Adipocyte (in vitro differentiated cells): ENCODE measurements around the gene GGN.
"Not testable (repeated sequence)": the region's sequence is repeated elsewhere in the genome, so short reads cannot be mapped to it uniquely, and the experiment has no call there.

Source experiments
- DNase-seq: peaks from one replicate; pipeline ENCODE4 v3.0.0-alpha.2; 2015; ENCODE audit warnings: low read depth
- H3K27me3 ChIP-seq: replicated peaks from 2 replicates; pipeline ENCODE4 v1.7.0; 2013; ENCODE audit warnings: mild to moderate bottlenecking, low read length, moderate library complexity; ENCODE audit not compliant: control insufficient read depth, insufficient read depth
- H3K36me3 ChIP-seq: 2 replicates; pipeline ENCODE4 v1.7.0; 2013; ENCODE audit warnings: low read length, mild to moderate bottlenecking, moderate library complexity; ENCODE audit not compliant: control insufficient read depth, insufficient read depth, severe bottlenecking
- H3K4me1 ChIP-seq: 2 replicates; pipeline ENCODE4 v1.7.0; 2013; ENCODE audit warnings: mild to moderate bottlenecking, low read length, moderate library complexity; ENCODE audit not compliant: control insufficient read depth, insufficient read depth
- H3K4me3 ChIP-seq: 2 replicates; pipeline ENCODE4 v1.7.0; 2013; ENCODE audit warnings: mild to moderate bottlenecking, low read length, moderate library complexity
- H3K9ac ChIP-seq: 2 replicates; pipeline ENCODE4 v1.7.0; 2013; ENCODE audit warnings: mild to moderate bottlenecking, low read length, moderate library complexity
- H3K9me3 ChIP-seq: 2 replicates; pipeline ENCODE4 v1.7.0; 2013; ENCODE audit warnings: mild to moderate bottlenecking, low read length, moderate library complexity; ENCODE audit not compliant: control insufficient read depth

The GGN gene

DNA sequence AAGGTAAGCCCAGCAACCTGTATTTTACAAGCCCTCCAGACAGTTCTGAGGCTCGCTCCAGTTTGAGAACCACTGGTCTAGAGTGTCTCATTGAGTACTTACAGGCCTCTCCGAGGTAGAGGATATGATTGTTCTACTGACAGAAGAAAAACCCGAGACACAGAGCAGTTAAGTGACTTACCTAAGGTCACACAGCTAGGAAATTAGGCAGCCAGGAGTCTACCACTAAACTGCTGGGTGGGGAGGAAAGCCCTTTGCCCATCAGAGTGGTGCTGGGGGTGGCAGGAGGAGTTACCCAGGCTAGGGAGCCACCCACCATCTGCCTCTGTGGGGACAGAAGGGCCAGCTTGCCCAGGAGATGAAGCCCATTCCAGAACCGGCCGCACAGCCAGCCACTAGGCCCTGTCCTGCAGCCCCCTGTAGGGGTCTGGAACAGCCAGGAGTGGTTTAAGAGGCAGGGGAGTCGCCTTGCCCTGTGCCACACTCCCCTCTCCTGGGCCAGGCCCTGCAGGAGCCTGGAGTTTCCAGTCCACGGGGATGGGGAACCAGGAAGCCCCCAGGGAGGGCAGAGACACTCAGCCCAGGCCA, 37.5 kb upstream of the GGN start:
- no peak for DNase-seq
- Histone ChIP-seq H3K9ac (no peak overlapping the region), H3K27me3 (peaks cover 45% of the 10 kb centered on the region), H3K36me3 (no peaks in the 10 kb centered on the region), H3K4me3 (no peak overlapping the region), H3K9me3 (no peaks in the 10 kb centered on the region), H3K4me1 (no peaks in the 10 kb centered on the region)

DNA sequence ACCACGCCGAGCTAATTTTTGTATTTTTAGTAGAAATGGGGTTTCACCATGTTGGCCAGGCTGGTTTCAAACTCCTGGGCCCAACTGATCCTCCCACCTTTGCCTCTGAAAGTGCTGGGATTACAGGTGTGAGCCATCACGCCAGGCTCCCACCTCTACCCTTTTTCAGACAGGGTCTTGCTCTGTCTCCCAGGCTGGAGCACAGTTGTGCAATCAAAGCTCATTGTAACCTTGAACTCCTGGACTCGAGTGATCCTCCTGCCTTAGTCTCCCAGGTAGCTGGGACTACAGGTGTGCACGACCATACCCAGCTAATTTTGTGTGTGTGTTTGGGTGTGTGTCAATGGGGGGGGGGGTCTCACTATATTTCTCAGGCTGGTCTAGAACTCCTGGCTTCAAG, 36.4 kb upstream of the GGN start:
- no peaks in the 10 kb centered on the region for H3K4me1 ChIP-seq
- peaks cover 47% of the 10 kb centered on the region for H3K27me3 ChIP-seq
- no peaks in the 10 kb centered on the region for H3K9me3 ChIP-seq
- DNase-seq: no peak
- no peak overlapping the region for H3K4me3 ChIP-seq
- H3K36me3 ChIP-seq: no peaks in the 10 kb centered on the region
- no peak overlapping the region for H3K9ac ChIP-seq

DNA sequence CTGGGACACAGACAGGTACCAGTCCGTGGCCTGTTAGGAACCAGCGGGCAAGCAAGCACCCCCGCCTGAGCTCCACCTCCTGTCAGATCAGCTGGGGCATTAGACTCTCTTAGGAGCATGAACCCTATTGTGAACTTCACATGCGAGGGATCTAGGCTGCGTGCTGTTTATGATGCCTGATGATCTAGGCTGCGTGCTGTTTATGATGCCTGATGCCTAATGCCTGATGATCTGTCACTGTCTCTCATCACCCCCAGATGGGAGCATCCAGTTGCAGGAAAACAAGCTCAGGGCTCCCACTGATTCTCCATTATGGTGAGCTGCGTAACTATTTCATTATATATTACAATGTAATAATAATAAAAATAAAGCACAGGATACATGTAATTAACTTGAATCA, 34.6 kb upstream of the GGN start:
- no peak overlapping the region for H3K4me3 ChIP-seq
- no peak for DNase-seq
- H3K4me1 ChIP-seq: no peaks in the 10 kb centered on the region
- H3K9ac ChIP-seq: no peak overlapping the region
- no peaks in the 10 kb centered on the region for H3K36me3 ChIP-seq
- H3K9me3 ChIP-seq: no peaks in the 10 kb centered on the region
- H3K27me3 ChIP-seq: peaks cover 52% of the 10 kb centered on the region

DNA sequence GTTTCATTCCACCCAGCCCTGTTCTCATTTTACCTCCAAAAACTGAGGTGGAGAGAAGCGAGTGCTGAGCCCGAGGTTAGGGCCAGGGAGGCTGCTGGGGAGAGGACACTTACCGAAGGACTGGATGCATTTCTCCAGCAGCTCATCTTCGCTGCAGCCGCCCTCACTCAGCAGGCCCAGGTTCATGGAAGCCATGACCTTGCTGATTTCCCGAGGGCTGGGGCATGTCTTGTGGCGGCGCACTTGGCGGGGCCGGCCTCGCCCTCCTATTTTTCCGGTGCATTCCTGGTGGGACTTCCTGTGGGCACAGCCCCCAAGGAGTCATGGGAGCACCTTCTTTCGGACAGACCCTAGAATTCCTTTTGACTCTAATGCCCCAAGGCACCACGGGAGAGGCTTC, 34.0 kb upstream of the GGN start:
- Histone ChIP-seq H3K4me1 (no peaks in the 10 kb centered on the region), H3K9ac (no peak overlapping the region), H3K9me3 (no peaks in the 10 kb centered on the region), H3K27me3 (peaks cover 58% of the 10 kb centered on the region), H3K4me3 (no peak overlapping the region), H3K36me3 (no peaks in the 10 kb centered on the region)
- DNase-seq: no peak

DNA sequence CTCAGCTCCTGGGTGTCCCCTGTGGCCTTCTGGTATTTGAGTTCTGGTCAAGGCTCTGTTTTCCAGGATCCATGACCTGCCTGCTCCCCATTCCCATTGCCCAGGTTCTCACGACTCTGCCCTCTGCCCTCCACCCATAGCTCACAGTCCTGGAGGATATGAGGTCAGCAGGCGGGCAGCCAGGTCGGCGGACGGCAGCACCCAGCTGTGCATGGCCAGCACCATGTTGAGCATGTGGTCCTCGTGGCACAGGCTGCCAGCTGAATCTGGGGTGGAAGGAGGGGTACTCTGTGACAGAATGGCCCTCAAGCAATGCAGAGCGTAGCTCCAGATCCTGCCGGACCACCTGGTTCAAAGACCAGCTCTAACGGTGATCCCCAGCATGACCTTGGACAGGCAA, 33.1 kb upstream of the GGN start:
- H3K4me3 ChIP-seq: no peak overlapping the region

DNA sequence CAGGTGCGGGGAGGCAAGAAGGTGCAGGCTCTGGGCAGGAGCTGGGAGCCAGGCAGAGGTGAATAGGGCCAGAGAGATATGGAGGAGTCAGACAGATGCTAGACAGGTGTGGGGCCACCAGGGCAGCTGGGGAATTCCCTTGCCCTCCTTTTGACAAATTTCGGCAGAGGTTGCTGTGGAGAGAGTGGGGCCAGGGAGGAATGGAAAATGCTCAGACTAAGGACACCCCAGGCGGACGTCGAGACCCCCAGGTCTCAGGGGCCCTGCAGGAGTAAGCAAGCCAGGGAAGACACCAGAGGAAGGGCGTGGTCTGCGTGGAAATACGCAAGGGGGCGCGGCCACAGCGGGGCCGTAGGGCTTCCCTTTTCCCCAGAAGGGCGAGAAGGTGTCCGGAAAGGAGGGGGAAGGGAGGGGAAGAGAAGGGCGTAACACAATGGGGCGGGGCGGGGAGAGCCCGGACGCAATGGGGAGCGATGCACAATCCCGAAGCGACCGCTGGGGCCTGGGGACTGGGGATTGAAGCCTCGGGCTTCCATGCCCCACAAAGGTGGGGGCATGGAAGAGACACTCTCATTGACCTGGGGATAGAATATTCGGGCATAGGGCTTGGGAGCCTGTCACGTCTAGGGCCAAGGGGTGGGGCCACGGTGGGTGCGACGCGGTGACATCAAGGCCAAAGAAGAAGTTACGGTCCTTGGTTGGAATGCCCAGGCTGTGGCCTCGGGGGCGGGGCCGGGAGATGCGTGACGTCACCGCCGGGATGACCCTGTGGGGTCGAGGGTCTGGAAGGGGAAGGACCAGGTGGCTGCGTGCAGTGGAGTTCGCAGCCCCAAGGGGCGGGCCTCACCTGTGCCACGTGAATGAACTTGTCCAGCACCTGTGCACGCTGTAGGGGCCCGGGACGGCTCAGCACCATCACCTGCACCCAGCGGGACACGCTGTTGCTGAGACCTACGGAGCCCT, 30.0 kb upstream of the GGN start:
- H3K4me1 ChIP-seq: no peaks in the 10 kb centered on the region
- peak; percentile 21 for DNase-seq
- no peaks in the 10 kb centered on the region for H3K9me3 ChIP-seq
- H3K27me3 ChIP-seq: peaks cover 57% of the 10 kb centered on the region
- peak overlapping the region; percentile 12 for H3K4me3 ChIP-seq
- no peak overlapping the region for H3K9ac ChIP-seq
- no peaks in the 10 kb centered on the region for H3K36me3 ChIP-seq

More for the DNA sequence above, 33.1 kb upstream of the GGN start:
- Histone ChIP-seq H3K27me3 (peaks cover 61% of the 10 kb centered on the region), H3K36me3 (no peaks in the 10 kb centered on the region), H3K9ac (no peak overlapping the region), H3K4me1 (no peaks in the 10 kb centered on the region), H3K9me3 (no peaks in the 10 kb centered on the region)
- no peak for DNase-seq

DNA sequence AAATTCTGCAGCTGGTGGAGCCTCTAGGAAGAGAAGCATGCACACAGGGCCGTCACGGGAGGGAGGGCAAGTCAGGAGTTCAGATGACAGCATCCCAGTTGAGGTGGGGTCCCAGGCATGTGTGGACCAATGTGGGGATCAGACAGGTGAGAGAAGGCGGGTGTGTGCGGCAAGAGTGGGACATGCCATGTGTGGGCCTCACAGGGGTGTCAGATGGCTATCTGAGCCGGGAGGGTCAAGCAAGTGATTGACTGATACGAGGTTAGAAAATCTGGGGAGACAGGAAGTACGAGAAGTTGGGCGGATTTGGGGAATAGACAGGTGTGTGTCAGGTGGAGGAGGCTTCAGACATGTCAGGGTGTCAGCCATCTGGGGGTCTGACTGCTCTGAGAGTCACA, 29.3 kb upstream of the GGN start:
- DNase-seq: no peak
- Histone ChIP-seq H3K9ac (no peak overlapping the region), H3K4me1 (no peaks in the 10 kb centered on the region), H3K36me3 (no peaks in the 10 kb centered on the region), H3K4me3 (no peak overlapping the region), H3K27me3 (peaks cover 54% of the 10 kb centered on the region), H3K9me3 (no peaks in the 10 kb centered on the region)

DNA sequence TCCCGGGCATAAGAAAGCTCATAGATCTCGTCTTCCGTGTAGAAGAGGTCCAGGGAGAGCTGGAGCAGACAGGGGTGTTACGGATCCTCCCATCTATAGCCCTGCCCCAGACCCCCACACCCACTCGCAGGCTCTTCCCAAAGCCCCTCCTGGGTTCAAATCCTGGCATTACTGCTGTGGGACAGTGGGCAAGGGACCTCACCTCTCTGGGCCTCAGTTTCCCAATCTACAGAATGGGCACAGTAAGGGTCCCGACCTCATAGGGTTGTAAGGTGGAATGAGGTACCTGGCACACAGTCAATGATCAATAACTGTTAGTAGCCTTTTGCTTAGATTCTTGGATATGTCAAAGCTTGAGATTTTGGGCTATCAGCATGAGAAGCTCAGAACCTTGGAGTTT, 25.6 kb upstream of the GGN start:
- no peaks in the 10 kb centered on the region for H3K4me1 ChIP-seq
- no peaks in the 10 kb centered on the region for H3K9me3 ChIP-seq
- DNase-seq: no peak
- no peaks in the 10 kb centered on the region for H3K36me3 ChIP-seq
- peaks cover 26% of the 10 kb centered on the region for H3K27me3 ChIP-seq
- H3K4me3 ChIP-seq: no peak overlapping the region
- H3K9ac ChIP-seq: no peak overlapping the region

DNA sequence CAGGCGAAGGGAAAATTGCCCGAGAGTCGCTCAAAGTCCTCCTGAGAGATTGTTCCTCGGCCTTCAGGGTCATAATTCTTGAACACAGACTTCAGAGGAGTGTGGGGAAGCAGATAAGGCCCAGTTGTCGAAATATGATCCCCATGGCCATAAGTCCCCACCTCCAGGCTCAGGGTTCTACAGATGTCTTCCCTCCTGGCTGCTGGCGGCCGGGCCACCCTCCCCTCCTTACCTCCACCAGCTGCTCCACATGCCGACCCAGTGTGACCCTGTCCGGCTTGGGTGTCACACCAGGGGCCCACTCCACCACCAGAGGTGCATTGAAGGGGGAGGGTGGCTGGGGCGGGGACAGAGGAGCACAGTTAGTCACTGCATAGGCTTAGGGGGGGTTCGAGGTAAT, 25.1 kb upstream of the GGN start:
- H3K4me1 ChIP-seq: no peaks in the 10 kb centered on the region
- no peaks in the 10 kb centered on the region for H3K9me3 ChIP-seq
- H3K9ac ChIP-seq: no peak overlapping the region
- H3K4me3 ChIP-seq: no peak overlapping the region
- H3K36me3 ChIP-seq: no peaks in the 10 kb centered on the region
- DNase-seq: no peak
- peaks cover 21% of the 10 kb centered on the region for H3K27me3 ChIP-seq

DNA sequence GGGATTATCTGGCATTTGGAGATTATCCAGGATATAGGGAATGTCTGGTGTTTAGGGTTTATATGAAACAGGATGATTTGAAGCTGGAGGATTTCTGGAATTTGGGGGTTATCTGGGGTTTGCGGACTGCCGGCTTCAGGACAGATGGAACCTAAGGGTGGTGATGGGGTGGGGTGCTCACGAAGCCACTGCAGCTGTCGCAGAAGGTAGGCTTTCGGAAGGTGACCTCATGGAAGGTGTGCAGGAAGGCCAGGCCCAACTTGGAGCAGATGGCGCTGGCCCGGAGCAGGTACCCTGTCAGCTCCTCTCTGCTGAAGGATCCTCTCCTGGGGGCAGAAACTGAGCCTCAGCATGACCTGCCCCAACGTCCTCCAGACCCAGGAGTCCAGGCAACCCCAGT, 24.7 kb upstream of the GGN start:
- Histone ChIP-seq H3K27me3 (peaks cover 18% of the 10 kb centered on the region), H3K9ac (no peak overlapping the region), H3K4me1 (no peaks in the 10 kb centered on the region), H3K9me3 (no peaks in the 10 kb centered on the region), H3K4me3 (no peak overlapping the region), H3K36me3 (no peaks in the 10 kb centered on the region)
- DNase-seq: no peak

DNA sequence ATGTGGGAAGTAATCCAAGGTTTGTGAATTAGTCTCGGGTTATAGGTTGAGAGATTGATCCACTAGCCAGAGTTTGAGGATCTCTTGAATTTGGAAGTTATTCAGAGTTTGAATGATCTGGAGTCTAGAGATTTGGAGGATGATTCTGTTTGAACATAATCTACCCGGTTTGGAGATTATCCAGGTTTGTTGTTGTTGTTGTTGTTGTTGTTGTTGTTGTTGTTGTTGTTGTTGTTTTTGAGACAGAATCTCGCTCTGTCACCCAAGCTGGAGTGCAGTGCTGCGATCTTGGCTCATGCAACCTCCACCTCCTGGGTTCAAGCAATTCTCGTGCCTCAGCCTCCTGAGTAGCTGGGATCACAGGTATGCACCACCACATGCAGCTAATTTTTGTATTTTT, 24.1 kb upstream of the GGN start:
- not testable (repeated sequence) for H3K9me3 ChIP-seq, H3K9ac ChIP-seq, H3K4me1 ChIP-seq, H3K4me3 ChIP-seq, H3K36me3 ChIP-seq, DNase-seq
- H3K27me3 ChIP-seq: peaks cover 12% of the 10 kb centered on the region
